Islet of Langerhans (tissue), 1 donor: ENCODE measurements around the gene ASIC3.

Source experiments
- FAIRE-seq: peaks from one replicate; lab custom pipeline; 2011; peaks lifted over from hg19 to GRCh38; lab: Jason Lieb, UNC

The ASIC3 gene

GRCh38 chr7:151057989-151058780, 9.9 kb downstream of the ASIC3 start:
- no peak for FAIRE-seq

GRCh38 chr7:151058781-151059366, 10.5 kb downstream of the ASIC3 start:
- no peak for FAIRE-seq

DNA sequence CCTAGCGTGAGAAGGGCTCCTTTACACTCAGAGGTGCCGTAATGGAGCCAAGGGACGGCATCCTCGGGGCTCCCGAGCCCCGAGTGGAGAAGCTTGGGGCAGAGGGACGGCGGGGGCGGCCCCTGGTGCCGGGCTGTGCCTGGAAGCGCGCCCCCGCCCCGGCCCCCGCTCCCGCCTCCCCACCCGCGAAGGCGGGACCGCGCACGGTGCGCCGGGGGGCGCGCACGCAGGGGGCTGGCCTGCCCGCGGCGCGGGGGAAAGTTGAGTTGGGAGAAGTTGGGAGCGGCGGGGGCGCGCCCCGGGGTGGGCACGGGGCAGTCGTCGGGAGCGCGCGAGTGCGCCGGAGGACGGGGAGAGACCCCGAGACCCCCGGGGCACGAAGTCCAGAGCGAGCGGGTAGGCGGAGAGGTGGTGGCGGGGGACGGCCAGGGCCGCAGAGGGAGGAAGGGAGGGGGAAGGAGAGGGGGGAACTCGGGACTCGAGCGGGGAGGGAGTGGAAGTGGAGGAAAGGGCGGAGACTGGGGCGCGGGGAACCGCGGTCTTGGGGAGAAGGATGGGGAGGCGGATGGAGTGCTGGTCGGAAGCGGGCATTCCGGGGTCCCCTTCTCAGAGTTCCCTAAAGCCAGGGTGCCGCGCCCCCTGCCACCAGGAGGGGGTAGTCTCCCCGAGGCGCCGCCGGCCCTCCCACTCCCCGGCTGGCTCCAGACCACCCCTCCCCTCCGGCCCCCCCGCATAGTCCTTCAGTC, 11.2 kb downstream of the ASIC3 start, which contains the start of gene SLC4A2:
Gene SLC4A2, plus strand, starts transcription at position 223 of the 746 bp plus-strand sequence. CDS start 2,399 bp downstream, outside the sequence.
- no peak for FAIRE-seq

DNA sequence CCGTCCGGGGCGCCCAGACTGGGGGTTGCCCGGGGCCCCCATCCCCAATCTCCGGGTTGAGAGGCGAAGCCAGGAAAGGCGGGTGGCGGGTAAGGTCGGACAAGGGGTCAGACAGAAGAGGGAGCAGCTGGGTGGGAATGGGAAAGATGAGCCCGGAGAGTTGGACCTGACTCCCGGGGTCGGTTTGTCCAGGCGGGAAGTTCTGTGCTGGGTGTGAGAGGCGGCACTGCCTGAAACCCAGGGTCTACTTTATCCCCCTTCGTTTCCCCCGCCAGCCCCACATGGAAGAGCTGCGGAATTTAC, 11.7 kb downstream of the ASIC3 start:
- no peak for FAIRE-seq

DNA sequence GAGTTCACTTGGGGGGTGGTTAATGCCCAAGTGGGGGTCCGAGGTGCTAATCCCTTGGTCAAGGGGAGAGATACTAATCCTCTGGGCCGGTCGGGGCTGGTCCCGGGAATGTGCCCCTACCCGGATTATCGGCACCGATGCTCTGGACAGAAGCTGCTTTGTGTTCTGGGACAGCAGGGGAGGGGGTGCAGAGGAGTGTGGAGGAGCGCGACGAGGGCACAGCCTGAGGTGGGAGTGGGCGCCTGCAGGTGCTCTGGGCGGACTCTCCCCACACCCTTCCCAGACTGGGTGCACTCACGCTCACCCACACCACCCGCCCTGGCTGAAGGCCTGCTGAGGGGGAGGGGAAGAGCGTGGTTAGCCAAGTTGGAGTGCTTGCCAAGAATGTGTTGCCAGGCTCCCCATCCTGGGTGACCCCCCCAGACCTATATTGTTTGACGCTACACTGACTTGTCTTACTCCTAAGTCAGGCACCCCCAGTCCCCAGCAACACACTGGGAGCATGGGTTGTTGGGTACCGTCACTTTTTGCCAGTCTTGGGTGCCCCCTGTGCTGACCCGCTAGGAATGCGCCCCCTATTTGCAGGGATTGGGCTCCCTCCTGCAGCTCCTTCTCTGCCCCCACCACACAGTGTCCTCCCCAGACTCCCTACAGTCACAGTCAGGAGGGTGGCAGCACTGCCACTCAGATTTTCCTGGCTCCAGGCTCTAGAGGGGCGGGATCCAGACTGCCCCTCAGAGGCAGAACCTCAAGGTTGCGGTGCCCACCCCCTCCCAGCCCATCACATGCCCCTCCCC, 12.3 kb downstream of the ASIC3 start:
- FAIRE-seq = no peak

GRCh38 chr7:151061213-151062110, 13.1 kb downstream of the ASIC3 start:
- no peak for FAIRE-seq

DNA sequence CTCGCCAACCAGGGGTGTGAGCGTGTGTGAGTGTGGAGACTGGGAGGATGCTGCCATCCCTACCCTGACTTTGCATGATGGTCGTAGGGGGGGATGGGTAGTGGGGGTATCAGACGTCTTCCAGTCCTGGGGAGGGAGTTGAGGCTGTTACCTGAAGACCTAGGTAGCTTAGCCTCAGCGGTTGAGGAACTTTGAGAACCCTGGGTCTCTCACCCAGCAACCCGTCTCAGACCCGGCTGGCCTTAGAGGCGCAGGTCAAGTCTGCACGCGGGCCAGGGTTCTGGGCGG, 13.7 kb downstream of the ASIC3 start:
- no peak for FAIRE-seq

GRCh38 chr7:151062399-151063211, 14.3 kb downstream of the ASIC3 start:
- FAIRE-seq = no peak

- no peak for FAIRE-seq
These were observed 14.9 kb downstream of the ASIC3 start for GRCh38 chr7:151063212-151063561.

- FAIRE-seq = no peak
These were observed 16.1 kb downstream of the ASIC3 start for GRCh38 chr7:151064454-151064853.

- no peak for FAIRE-seq
These were observed 16.7 kb downstream of the ASIC3 start for GRCh38 chr7:151064993-151065392.

DNA sequence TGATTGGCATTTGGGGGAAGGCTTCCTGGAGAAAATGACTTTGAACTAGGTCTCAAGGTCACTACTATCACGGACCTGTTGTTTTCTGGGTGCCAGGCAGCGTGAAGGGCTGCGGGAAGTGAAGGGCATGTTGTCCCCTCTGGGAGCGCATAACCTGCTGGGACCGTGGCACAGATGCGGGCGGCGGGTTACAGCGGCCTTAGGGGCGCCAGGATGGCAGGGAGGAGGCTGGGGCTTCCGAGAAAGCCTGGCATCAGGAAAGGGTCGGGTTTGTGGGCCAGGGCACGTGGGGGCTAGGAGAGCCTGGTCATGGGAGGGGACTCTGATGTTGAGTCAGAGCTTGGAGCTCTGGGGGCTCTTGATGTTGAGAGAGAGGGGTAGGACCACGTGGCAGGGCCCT, 17.2 kb downstream of the ASIC3 start:
- FAIRE-seq = no peak

DNA sequence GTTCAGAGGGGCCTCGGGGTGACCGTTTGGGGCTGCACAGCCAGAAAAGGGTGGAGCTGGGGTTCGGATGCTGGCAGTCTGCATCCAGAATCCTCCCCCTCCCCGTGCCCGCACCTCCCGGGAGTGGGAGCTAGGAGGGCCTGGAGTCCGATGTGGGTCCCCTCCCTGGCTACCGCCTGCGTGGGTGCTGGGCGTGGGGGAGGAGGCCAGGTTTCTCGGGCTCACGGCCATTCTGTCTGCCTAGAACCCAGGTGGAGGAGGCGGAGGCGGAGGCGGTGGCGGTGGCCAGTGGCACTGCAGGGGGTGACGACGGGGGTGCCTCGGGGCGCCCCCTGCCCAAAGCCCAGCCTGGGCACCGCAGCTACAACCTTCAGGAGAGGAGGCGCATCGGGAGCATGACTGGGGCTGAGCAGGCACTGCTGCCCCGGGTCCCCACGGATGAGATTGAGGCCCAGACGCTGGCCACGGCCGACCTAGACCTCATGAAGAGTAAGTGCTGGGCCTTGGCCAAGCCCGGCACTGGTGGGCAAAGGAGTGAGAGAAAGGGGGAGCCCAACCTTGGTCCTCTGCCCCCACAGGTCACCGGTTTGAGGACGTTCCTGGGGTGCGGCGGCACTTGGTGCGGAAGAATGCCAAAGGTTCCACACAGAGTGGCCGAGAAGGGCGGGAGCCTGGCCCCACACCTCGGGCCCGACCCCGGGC, 18.1 kb downstream of the ASIC3 start:
- no peak for FAIRE-seq

GRCh38 chr7:151068069-151068773, 19.9 kb downstream of the ASIC3 start:
- no peak for FAIRE-seq

DNA sequence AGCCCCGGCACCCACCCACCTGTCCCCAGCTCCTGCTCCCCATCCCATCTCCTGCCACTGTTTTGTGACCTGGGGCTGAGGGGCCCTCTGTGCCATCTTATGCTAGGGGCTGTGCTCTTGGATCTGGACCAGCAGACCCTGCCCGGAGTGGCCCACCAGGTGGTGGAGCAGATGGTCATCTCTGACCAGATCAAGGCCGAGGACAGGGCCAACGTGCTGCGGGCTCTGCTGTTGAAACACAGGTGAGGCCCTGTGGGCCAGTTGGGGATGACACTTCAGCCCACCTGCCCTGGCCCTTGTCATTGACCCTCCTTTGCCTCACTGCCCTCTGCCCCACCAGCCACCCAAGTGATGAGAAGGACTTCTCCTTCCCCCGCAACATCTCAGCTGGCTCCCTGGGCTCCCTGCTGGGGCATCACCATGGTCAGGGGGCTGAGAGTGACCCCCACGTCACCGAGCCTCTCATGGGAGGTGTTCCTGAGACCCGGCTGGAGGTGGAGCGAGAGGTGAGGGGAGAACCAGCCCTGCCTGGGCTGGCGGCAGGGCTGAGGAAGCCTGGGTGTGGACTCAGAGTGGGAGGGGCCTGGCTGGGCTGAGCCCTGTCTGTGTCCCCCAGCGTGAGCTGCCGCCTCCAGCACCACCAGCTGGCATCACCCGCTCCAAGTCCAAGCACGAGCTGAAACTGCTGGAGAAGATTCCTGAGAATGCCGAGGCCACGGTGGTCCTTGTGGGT, 21.7 kb downstream of the ASIC3 start:
- no peak for FAIRE-seq

DNA sequence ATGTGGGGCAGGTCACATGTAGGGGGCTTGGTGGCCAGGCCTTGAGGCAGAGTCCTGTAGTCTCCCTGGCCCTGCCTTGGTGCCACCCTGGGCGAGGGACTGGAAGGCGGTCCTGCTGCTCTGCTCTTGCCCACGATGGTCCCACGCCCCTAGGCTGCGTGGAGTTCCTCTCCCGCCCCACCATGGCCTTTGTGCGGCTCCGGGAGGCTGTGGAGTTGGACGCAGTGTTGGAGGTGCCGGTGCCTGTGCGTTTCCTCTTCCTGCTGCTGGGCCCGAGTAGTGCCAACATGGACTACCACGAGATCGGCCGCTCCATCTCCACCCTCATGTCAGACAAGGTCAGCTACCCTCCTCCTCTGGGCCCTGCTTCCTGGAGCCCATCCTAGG, 22.2 kb downstream of the ASIC3 start:
- FAIRE-seq = no peak

DNA sequence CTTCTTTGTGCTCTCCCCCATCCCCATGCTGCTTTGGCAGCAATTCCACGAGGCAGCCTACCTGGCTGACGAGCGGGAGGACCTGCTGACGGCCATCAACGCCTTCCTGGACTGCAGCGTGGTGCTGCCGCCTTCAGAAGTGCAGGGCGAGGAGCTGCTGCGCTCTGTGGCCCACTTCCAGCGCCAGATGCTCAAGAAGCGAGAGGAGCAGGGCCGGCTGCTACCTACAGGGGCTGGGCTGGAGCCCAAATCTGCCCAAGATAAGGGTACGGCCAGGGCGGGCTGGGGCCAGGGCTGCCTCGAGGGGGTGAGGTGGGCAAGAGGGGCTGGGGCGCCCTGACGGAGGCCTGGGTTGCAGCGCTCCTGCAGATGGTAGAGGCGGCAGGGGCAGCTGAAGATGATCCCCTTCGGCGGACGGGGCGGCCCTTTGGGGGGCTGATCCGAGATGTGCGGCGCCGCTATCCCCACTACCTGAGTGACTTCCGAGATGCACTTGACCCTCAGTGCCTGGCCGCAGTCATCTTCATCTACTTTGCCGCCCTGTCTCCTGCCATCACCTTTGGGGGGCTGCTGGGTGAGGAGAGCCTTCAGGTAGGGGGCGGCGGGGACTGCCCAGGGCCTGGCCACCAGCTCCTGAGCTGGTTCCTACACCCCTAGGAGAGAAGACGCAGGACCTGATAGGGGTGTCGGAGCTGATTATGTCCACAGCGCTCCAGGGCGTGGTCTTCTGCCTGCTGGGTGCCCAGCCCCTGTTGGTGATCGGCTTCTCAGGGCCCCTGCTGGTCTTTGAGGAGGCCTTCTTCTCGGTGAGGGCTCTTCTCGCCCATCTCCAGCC, 22.9 kb downstream of the ASIC3 start:
- FAIRE-seq = no peak

GRCh38 chr7:151073990-151074389, 25.7 kb downstream of the ASIC3 start:
- FAIRE-seq = no peak
